Choroid plexus epithelial cell (primary cell): ENCODE results near the gene UNC93A.

Experiments
- DNase-seq: peaks from one replicate; pipeline ENCODE4 v3.0.0-alpha.2; 2010; ENCODE audit warnings: low read depth
- H3K4me3 ChIP-seq: 2 replicates; pipeline ENCODE4 v1.5.1; 2011; ENCODE audit warnings: low read depth, mild to moderate bottlenecking, control low read depth, low read length, moderate library complexity
- CTCF ChIP-seq: conservative IDR thresholded peaks from 2 replicates; pipeline ENCODE4 v1.5.1; 2011; ENCODE audit warnings: low read depth, mild to moderate bottlenecking, control low read depth, inconsistent platforms, low read length, moderate library complexity

UNC93A gene

GRCh38 chr6:167293590-167294091 lies 2.5 kb downstream of the UNC93A start:
- H3K4me3 ChIP-seq: no peak overlapping the region
- DNase-seq: no peak
- TF ChIP-seq CTCF: no peak

- no peak overlapping the region for H3K4me3 ChIP-seq
- no peak for TF ChIP-seq CTCF
- no peak for DNase-seq
Measured at GRCh38 chr6:167294241-167294640, 3.1 kb downstream of the UNC93A start.

DNA sequence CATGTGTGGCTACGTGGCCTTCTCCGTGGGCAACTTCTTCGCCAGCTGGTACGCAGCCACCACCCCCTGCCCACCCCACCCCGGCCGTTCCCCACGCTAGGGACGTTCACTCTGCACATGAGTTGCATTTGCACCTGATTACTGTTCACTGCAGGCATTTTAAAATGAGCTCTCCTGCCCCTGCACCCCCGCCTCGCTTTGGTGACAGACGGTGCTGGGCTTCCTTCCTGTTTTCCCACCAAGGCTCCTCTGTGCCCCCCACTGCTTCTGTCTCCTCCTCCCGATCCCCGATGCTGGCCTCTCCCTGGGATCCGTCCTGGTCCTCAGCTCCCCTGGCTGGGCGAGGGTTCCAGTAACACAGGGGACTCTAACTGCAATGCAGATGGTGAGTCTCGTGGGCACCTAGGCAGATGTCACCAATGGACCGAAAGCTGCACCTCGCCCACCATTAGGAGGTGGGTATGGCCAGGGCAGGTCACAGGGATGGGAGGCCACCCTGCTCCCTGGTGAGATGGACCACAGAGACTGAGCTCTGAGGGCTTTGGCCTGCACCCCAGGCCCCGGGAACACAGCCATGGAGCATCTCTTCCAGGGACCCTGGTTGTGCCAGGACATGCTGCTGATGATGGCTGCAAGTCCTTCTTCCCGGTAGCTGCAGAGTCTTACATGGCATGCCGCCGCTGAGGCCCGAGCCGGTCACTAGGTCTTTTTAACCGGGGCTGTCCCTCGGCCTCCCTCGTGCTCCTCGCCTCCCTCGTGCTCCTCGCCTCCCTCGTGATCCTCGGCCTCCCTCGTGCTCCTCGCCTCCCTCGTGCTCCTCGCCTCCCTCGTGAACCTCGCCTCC lies 3.8 kb downstream of the UNC93A start:
- DNase-seq: no peak
- no peak for TF ChIP-seq CTCF

DNA sequence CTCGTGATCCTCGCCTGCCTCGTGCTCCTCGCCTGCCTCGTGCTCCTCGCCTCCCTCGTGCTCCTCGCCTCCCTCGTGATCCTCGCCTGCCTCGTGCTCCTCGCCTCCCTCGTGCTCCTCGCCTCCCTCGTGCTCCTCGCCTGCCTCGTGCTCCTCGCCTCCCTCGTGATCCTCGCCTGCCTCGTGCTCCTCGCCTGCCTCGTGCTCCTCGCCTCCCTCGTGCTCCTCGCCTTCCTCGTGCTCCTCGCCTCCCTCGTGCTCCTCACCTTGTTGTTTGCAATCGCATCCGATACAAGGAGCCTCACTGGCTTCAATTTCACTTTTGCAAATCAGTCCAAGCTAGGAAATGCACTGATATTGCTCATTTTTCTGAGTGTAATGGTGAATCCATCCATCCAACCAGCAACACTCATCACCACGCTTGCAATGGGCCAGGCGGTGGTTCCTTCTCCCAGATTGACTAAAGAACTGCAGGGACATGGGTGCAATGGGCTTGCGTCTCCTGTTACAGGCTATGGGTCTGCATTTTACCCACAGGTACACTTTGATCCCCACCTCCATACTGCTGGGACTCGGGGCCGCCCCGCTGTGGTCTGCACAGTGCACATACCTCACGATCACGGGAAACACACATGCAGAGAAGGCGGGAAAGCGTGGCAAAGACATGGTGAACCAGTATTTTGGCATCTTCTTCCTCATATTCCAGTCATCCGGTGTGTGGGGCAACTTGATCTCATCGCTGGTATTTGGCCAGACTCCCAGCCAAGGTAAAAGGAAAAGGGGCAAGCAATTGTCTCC lies 4.6 kb downstream of the UNC93A start:
- no peak for DNase-seq
- no peak overlapping the region for H3K4me3 ChIP-seq
- TF ChIP-seq CTCF: no peak

More for the DNA sequence above, 3.8 kb downstream of the UNC93A start:
- no peak overlapping the region for H3K4me3 ChIP-seq

DNA sequence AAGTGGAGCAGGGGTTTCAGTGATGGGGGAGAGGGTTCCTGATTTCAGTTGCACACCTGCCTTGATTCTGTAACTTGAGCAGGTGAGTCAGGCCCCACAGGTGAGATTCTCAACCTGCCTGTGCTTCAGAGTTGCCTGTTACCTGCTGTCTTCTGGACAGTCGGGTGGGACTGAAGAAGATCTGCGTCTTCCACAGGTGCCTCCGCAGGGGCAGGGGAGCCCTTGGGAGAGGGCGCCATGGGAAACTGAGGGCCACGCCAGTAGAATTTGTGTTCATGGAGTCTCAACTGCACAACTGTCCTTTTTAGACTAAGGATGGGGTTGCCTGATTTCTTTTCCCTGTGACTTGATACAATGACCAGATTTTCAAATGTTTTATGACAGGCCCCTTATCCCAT lies 5.2 kb downstream of the UNC93A start:
- TF ChIP-seq CTCF: no peak
- no peak overlapping the region for H3K4me3 ChIP-seq
- no peak for DNase-seq

DNA sequence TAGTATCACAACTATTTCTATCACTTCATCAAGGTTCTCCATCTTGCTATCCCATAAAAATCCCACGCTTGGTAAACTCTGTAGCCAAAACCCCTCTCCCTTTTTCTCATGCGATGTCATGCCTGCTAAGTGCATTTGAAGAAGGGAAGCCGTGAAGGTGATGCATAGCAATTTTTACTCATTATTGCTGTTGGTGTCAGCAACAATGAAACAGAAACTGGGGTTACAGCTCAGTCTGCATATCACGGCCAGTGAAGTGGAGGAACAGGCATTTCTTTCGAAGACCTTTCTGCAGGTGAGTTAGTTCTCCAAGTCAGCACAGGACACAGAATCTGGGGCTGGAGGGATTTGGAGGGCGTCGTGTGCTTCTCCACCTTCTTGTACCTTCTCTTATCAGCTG lies 5.8 kb downstream of the UNC93A start:
- no peak overlapping the region for H3K4me3 ChIP-seq
- DNase-seq: no peak
- no peak for TF ChIP-seq CTCF
